ENCODE results near the gene BEND3.

GRCh38 chr6:107083921-107084320 is 31.4 kb downstream of the BEND3 start:
- TF ChIP-seq CTCF (conservative IDR thresholded peaks at IDR 0.05) (no peak), ZFX (IDR thresholded peaks at IDR 0.05) (no peak)

All from C4-2B (cell line).